GM21737 (cell line): ENCODE results near the gene CBFA2T3.
A peak's percentile ranks its signal among the peaks of the same experiment; 100 is the strongest.

ENCODE experiments used
- ATAC-seq: cut with Tn5 transposase; IDR thresholded peaks from one replicate; pipeline ENCODE4 v1.9.1; 2021; ENCODE audit warnings: mild to moderate bottlenecking, moderate library complexity; ENCODE audit not compliant: unreplicated experiment

Gene CBFA2T3

DNA sequence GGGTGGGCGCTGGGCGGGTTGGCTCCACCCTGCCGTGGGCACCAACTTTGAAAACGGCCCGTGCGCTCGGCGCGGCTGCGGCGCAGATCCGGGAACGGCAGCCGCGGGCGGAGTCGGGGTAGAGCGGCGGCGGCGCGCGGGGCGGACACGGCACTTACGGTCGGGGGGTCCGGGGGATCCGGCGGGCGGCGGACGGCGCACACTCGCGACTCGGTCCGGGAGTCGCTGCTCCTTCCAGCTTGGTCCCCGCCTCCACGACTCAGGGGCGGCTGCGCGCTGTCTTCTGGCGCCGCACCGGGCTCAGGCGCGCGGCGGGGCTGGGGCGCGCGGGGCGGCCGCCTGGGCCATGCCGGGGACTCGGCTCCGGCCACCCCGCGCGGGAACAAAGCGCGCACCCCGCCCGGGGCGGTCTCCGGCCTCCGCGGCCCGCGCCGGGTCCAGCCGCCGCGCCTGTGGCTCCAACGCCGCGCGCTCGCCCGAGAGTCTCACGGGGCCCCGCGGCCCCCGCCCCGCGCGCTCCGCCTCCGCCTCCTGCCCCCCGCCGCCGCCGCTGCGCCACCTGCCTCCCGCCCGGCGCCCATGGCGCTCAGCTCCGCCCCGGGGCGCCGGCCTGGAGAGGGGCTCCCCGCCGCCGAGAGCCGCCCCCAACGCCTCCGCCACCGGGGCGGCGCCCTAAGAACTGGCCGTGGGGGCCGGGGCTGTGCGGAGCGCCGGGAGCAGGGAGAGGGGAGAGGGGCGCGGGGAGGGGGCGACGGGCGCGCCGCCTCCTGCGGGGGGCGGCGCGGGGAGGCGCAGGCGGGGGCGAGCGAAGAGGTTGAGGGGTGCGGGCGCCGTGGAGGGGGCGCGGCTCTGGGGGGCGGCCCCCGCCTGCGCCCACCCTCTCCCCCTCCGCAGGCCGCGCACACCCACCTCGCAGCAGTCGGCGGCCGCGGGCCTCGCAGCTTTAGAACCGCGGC, 35.9 kb downstream of the CBFA2T3 start:
- ATAC-seq = peak; percentile 31

- no peak for ATAC-seq
Measured at GRCh38 chr16:88939972-88940861, 36.8 kb downstream of the CBFA2T3 start.

DNA sequence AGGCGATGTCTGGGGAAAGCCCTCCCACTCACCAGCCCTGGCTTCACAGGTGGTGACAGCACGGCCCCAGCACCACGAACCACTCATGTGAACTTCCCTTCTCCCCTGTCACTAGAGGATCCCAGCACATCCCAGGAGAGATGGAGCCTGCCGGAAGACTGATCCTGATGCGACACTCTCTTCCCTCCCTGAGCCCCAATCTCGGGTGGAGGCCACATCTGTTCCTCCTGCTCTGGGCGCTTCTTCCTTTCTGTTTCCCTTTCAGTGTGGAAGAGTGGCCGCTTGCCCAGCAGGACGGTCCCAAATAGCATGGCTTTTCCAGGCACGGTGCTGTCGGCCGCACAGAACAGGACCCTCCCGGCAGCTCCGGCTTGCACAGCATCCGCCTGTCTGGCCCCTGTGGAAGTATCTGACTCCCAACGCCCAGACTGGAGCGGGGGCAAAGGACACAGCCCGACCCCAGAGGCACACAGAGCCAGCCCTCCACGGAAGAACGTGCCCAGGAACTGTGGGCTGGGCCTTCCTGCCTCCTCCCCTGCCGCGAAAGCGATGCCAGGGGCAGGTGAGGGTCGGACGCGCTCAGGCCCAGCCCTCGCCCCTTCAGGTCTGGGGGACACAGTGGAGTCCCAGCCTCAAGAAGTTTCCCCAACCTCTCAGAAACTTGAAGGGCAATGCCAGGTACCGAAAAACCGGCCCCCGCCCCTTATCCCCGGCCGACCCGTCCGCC, 37.6 kb downstream of the CBFA2T3 start:
- ATAC-seq = no peak

GRCh38 chr16:88938777-88939244, 38.2 kb downstream of the CBFA2T3 start:
- ATAC-seq = no peak

DNA sequence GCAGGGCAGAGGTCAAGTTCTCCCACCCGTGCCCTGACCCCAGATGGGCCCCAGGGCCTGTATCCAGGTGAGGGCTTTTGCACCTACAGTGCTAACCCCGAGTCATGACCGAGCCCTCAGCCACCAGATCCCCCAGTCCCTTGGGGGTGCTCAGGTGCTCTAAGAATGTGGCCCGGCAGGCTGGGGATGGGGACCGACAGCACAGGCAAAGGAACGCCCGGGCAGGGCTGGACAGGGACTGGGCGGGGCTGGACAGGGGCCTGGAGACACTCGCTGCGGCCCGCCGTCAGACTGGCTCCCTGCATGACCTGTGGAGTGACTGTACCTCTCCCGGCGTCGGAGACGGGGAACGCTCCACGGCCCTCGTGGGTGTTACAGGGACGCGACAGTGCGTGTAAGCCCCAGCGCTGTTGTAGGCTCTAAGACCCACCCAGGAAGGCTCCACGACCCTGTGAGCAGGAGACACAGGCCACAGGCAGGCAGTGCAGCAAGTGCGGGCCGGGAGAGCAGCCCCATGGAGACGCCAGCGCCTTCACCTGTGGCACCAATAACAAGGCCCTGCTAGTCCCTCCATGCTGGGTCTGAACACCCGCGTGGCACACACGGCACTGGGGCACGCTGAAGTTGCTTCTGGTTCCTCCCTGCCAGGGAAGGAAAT, 38.8 kb downstream of the CBFA2T3 start:
- no peak for ATAC-seq

- no peak for ATAC-seq
Measured at GRCh38 chr16:88937206-88937621, 39.8 kb downstream of the CBFA2T3 start.

GRCh38 chr16:88936556-88937205, 40.3 kb downstream of the CBFA2T3 start:
- no peak for ATAC-seq

DNA sequence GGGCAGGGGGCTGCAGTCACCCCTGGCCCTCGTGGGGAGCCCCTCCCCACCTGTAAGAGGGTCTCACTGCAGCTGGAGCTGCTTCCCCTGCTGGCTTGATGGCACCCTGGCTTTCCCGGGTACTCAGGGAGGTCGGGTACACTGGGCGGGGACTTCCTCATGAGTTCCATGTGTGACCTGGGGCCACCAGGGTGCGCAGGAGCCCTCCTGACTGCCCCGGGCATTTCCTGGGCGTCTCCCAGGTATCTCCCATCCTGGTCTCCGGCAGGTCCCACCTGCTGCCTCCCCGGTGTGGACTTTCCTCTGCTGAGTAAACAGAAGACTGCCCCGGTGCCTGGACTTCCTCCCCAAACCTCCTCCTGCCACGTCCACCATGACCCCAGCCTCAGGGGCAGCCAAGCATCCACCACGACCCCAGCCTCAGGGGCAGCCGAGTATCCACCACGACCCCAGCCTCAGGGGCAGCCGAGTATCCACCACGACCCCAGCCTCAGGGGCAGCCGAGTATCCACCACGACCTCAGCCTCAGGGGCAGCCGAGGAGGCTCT, 40.9 kb downstream of the CBFA2T3 start:
- ATAC-seq = no peak

GRCh38 chr16:88934066-88934667, 42.8 kb downstream of the CBFA2T3 start:
- ATAC-seq = no peak

- ATAC-seq = no peak
Measured at GRCh38 chr16:88932929-88933328, 44.1 kb downstream of the CBFA2T3 start.

DNA sequence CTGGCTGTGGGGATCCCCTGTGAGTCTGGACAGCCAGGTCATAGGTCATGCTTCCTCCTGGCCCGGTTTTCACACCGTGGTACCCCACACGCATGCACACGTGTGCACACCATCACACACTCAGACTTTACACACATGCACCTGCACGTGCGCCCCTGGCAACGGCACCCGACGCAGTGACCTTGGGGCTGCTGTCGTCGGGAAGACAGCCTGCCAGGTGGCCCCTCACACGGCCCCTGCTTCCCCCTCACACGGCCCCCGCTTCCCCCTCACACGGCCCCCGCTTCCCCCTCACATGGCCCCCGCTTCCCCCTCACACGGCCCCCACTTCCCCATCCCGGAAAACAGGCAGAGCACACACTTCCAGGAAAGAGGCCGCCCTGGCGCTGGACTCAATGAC, 45.1 kb downstream of the CBFA2T3 start:
- ATAC-seq = no peak

DNA sequence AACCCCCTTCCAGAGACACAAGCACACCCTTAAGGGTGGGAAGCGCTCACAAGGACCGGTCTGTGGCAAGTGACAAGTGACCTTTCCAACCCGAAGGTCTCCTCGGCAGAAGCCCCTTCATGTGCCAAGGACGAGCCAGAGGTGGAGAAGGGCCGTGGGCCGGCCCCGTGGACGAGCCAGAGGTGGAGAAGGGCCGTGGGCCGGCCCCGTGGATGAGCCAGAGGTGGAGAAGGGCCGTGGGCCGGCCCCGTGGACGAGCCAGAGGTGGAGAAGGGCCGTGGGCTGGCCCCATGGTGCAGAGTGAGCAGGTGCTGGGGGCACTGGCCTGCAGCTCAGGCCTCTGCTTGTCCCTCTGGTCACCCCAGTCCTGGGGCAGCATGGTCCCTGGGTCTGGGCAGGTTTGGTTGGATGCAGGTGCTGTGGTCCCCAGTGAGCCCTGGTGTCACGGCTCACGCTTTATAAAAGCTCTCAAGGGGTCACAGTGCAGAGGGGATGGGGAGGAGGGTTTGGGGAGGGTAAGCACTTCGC, 45.6 kb downstream of the CBFA2T3 start:
- no peak for ATAC-seq

DNA sequence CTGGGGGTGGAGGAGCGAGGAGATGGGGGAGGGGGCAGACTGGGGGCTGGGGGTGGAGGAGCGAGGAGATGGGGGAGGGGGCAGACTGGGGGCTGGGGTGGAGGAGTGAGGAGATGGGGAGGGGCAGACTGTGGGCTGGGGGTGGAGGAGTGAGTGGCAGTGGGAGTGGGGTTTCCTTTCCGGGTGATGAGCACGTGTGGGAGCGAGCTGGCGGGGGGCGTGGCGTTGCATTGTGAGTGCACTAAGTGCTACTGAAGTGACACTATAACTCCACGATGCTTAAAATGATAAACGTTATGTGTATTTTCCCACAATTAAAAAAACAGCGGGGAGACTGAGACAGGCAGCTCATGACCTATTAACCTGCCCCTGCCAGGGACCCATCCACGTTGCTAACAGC, 46.3 kb downstream of the CBFA2T3 start:
- ATAC-seq = no peak

GRCh38 chr16:88929091-88929445, 47.9 kb downstream of the CBFA2T3 start:
- no peak for ATAC-seq

- ATAC-seq = no peak
Measured at GRCh38 chr16:88928405-88929090, 48.5 kb downstream of the CBFA2T3 start.

DNA sequence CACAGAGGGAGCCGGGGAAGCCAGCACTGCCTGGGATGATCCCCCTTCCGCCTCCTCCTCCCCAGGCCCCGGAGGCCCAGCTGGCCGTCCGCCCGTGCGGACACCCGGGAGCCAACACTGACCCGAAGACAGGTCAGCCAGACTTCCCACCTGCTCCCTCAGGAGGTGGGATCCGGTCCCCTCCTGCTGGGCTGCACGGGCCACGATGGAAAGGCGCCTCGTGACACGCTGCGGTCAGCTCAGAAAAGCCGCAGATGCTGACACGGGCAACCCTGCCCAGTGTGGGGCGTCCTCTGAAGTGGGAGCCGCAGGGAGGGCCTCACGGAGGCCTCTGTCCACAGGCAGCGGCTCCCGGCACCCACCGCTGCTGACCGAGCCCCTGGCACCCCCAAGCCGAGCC, 49.3 kb downstream of the CBFA2T3 start:
- ATAC-seq = no peak

DNA sequence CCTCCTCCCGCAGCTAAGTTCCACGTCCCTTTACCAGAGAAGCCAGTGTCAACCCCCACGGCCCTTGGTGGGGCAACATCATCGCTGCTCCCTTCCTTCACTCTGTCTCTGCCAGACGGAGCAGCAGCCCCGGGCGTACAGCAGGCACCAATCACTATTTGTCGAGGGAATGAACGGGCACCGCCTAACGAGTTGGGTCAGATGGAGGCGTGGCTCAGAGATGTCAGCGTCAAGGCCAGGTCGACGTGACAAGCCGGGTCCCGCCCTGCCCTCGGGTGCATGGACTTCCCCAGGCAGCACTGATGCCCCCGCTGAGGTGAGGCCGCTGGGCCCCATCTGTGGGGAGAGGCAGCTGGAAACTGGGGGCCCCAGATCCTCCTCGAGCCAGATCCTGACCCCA, 50.0 kb downstream of the CBFA2T3 start:
- ATAC-seq = no peak

GRCh38 chr16:88926374-88926990, 50.5 kb downstream of the CBFA2T3 start:
- no peak for ATAC-seq
